Fibroblast of pulmonary artery (primary cell): Measurements from ENCODE around the gene STAT6.

ENCODE experiments used
- DNase-seq: peaks from one replicate; pipeline ENCODE4 v3.0.0-alpha.2; 2010; ENCODE audit warnings: low read depth
- H3K4me3 ChIP-seq: replicated peaks from 2 replicates; pipeline ENCODE4 v1.5.1; 2011; ENCODE audit warnings: low read depth, mild to moderate bottlenecking, control low read depth, low read length, moderate library complexity
- TF ChIP-seq, protein P1 (sequence below): IDR thresholded peaks from 2 replicates; pipeline ENCODE4 v1.5.1; 2011; ENCODE audit warnings: mild to moderate bottlenecking, control low read depth, low read length, inconsistent platforms; ENCODE audit errors: missing control alignments

Gene STAT6

DNA sequence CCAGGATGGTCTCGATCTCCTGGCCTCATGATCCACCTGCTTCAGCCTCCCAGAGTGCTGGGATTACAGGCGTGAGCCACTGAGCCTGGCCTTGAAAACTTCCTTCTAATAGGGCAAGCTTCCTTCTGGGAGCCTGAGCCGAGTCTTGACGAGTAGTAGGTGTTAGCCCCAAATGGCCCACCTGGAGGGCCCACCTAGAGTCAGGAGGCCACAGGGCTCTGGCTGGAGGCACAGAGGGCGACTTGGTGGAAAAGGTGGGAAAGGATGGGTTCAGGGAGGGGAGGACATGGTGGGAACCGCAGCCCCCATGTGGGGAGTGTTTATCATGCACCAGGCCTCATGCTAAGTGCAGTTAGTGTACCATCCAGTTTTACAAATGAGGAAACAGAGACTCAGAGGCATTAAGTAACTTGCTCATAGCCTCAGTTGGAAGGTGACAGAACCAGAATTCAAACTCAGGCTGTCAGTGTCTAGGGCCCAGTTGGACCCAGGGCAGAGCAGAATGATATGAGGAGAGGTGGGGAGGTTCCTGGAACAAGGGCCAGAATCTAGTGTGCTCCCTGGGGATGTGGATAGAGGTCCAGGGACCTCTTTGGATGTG lies 39.3 kb upstream of the STAT6 start:
- no peak for DNase-seq
- TF ChIP-seq, protein P1, sequence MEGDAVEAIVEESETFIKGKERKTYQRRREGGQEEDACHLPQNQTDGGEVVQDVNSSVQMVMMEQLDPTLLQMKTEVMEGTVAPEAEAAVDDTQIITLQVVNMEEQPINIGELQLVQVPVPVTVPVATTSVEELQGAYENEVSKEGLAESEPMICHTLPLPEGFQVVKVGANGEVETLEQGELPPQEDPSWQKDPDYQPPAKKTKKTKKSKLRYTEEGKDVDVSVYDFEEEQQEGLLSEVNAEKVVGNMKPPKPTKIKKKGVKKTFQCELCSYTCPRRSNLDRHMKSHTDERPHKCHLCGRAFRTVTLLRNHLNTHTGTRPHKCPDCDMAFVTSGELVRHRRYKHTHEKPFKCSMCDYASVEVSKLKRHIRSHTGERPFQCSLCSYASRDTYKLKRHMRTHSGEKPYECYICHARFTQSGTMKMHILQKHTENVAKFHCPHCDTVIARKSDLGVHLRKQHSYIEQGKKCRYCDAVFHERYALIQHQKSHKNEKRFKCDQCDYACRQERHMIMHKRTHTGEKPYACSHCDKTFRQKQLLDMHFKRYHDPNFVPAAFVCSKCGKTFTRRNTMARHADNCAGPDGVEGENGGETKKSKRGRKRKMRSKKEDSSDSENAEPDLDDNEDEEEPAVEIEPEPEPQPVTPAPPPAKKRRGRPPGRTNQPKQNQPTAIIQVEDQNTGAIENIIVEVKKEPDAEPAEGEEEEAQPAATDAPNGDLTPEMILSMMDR, result no peak
- H3K4me3 ChIP-seq, result no peak overlapping the region

DNA sequence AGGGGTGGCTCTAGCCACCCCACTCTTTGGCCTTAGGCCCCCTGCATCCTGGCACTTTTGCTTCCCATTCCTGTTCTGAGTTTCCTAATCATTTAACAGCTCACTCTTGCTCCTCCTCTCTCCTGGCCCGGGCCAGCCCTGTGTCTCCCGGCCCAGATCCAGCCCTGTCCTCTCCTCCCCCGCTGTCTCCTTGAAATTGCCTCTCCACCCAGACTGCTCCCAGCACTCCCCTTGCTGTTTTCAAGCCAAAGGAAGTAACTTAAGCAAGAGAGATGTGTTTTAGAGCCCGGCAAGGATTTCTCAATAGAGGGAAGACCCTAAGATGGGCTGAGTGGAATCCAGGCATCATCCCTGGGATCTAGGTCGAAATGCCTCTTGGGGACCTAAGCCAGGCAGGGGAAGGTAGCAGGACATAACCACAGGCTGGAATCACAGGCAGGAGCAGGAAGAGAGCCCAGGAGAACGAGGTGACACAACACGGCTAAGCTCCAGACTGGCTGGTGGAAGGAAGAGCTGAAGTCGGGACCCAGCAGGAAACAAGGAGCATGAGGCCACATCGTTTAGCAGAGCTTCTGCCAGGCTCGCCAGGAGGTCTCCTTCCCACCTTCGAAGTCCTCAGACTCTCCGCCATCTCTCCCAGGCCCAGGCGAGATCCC lies 38.2 kb upstream of the STAT6 start:
- DNase-seq, result peak; percentile 95
- TF ChIP-seq, protein P1, result no peak
- peak overlapping the region; percentile 3 for H3K4me3 ChIP-seq

DNA sequence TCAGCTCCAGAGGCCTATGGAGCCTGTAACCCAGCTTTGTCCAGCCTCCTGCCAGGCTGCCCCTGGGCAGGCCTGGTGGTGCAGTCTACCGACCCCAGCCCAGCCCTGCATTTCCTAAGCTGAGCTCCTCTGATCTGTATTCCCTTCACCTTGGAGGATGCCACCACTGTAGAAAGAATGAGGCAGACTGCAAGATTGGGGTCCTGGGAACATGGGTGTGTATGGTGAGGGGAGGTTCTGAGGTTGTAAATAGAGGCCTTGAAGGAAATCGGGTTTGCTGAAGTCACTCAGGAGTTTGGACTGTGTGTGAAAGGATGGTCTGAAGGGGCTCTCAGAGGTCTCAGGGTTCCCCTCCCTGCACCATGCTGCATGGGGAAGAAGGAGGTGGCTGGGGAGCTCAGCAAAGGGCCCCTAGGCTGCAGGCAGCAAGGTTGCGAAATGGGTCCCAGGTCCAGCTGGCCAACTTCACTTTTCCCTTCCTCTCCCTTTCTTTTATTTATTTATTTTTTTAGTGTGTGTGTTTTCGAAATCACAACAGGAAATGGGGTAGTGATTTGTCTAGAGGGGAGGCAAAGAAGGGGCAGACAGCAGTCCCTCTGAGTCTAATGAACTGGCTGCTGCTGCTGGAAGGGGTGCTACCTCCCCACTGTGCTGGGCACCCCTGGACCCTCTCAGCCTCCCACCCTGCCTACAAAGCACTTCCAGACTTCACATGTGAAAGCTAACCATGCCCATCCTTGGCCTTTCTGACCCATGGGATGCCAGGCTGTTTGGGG lies 37.5 kb upstream of the STAT6 start:
- DNase-seq, result peak; percentile 89
- H3K4me3 ChIP-seq, result peak overlapping the region; percentile 3
- TF ChIP-seq, protein P1, result no peak

DNA sequence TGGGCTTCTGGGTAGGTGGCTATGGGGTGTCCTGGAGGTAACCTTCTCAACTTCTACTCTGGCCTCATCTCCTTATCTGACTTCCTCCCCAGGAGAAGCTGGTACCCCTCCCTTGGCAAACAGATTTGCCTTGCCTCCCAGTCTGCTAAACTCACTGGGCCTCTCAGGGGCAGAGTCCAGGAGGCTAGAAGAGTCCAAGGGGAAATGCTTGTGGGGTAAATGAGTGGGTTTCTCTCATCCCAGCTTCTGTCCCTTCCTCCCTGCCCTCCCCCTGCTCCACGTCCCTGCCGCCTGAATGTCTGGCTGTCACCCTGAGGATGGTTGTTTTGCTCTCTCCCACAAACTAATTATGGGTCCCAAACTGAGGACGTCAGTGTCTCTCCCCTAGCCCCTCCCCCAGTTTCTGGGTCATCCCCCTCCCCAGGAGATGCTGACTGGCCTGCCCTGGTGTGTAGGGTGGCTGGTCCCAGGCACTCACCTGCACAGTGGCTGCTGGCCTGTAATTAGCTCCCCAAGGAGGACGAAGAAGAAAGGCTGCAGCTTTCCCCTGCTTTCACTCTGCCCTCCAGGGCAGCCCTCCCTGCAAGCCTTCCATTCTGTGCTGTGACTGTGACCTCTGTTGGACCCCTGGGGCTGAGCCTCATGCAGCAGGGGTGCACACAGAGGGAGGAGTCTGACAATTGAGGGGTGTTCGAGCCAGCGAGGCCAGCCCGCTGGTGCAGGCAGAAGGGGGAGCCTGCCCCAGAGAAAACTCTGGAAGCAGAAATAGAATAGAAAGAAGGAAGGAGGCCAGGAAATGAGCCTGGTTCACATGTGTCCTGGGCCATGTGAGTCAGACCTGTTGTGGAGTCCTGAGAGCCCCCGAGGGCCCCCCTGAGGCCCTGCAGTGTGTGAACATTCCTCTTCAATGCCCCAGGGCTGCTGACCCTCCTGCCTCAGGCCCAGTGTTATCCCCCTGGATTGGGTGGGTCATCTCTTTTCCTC lies 36.1 kb upstream of the STAT6 start, which contains the start of gene LRP1-AS:
Gene LRP1-AS (minus strand): TSS at position 659 of the 984 bp plus-strand sequence.
- TF ChIP-seq, protein P1, result no peak
- no peak within 1 kb of the TSS for H3K4me3 ChIP-seq
- peak; percentile 68 for DNase-seq

DNA sequence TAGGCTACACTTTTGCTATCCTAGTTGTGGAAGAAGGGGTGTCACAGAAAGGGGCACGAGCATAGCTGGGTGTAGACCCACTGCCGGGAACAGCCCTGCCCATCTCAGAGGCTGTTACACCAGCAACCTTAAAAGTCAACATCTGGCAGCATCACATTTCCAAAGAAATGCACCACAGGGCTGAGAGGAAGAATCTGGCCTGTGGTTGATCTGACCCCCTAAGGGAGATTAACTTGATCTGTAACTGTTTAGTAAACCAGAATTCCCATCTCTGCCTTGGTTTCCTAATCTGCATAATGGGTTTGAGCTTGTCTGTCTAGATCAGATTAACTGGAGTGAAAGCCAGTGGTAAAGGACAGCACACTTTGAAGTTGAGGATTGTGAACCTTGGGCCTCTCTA lies 34.9 kb upstream of the STAT6 start:
- H3K4me3 ChIP-seq, result no peak overlapping the region
- TF ChIP-seq, protein P1, result no peak
- DNase-seq, result no peak

DNA sequence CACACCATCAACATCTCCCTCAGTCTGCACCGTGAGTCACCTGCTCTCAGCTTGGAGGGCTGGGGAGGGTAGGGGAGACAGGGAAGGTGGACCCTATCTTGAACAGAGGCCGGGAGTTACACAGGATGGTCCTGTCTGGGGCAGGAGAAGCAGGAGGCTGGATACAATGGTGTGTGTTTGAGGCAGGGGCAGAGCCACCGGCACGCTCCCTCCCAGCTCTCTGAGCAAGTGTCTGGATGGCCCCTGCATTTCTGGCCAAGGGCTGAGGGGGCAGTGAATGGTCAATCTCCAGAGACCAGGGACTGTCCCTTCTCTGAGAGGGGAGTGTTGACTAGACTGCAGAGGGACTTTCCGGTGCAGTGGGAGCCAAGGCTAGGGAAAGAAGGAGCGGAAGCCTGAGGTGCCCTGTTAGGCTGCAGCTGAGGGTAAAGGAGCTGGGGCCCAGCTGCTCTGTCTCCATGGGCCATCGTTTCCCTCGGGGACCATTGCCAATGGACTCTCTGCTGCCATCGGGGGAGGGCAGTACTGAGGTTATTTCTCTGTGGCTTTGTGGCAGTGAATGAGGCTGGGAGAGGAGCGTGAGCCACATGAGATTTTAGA lies 34.4 kb upstream of the STAT6 start:
- DNase-seq, result no peak
- no peak overlapping the region for H3K4me3 ChIP-seq
- TF ChIP-seq, protein P1, result no peak
